ENCODE results near the gene PGLYRP1. TPM values are rescaled to one million over a fixed set of nuclear protein-coding genes. Genes with fewer than 3 reads are reported as not detected.
A peak's percentile ranks its signal among the peaks of the same experiment; 100 is the strongest.

The PGLYRP1 gene
- total RNA-seq, 1 donor from 2014 or later: not detected

GRCh38 chr19:45990113-45990728 is 32.6 kb downstream of the PGLYRP1 start:
- Histone ChIP-seq H3K27me3 (peaks cover 4% of the 10 kb centered on the region), H3K36me3 (no peaks in the 10 kb centered on the region), H3K4me3 (no peak overlapping the region), H3K79me2 (ENCODE audit: low read depth) (no peaks in the 10 kb centered on the region), H3K9me3 (ENCODE audit: low read depth) (no peaks in the 10 kb centered on the region), H2AFZ (replicated peaks) (no peak overlapping the region), H3K4me1 (no peaks in the 10 kb centered on the region), H3F3A (ENCODE audit: low read depth) (peaks cover 5% of the 10 kb centered on the region), H3K9ac (no peak overlapping the region), H3K27ac (no peak overlapping the region), H4K20me1 (ENCODE audit: low read depth) (no peaks in the 10 kb centered on the region), H3K4me2 (no peak overlapping the region)
- no peaks in the 10 kb centered on the region for H3K36me3 Mint-ChIP-seq
- H3K4me1 Mint-ChIP-seq: no peaks in the 10 kb centered on the region
- DNase-seq (ENCODE audit: low spot score): no peak
- no peaks in the 10 kb centered on the region for H3K9me3 Mint-ChIP-seq
- no peak for TF ChIP-seq EZH2 (IDR thresholded peaks at IDR 0.05)
- no peak for TF ChIP-seq EZH2phosphoT487 (IDR thresholded peaks at IDR 0.05)
- no peak for TF ChIP-seq CTCF (IDR thresholded peaks at IDR 0.05)
- peaks cover 4% of the 10 kb centered on the region for H3K27me3 Mint-ChIP-seq (ENCODE audit: insufficient read depth, low read depth)
- no peak overlapping the region for H3K4me3 Mint-ChIP-seq
- no peak overlapping the region for H3K27ac Mint-ChIP-seq

GRCh38 chr19:45985321-45985720 is 37.5 kb downstream of the PGLYRP1 start:
- H3K4me2 ChIP-seq: no peak overlapping the region
- peaks cover 22% of the 10 kb centered on the region for H3K4me1 Mint-ChIP-seq
- H3K27ac ChIP-seq: no peak overlapping the region
- no peak overlapping the region for H3K4me3 Mint-ChIP-seq
- no peaks in the 10 kb centered on the region for H3K9me3 ChIP-seq (ENCODE audit: low read depth)
- TF ChIP-seq CTCF (IDR thresholded peaks at IDR 0.05) (no peak), EZH2 (IDR thresholded peaks at IDR 0.05) (no peak), EZH2phosphoT487 (IDR thresholded peaks at IDR 0.05) (no peak)
- H3K27ac Mint-ChIP-seq: no peak overlapping the region
- H2AFZ ChIP-seq (replicated peaks): no peak overlapping the region
- DNase-seq (ENCODE audit: low spot score): no peak
- H3K79me2 ChIP-seq (ENCODE audit: low read depth): no peaks in the 10 kb centered on the region
- H3K36me3 ChIP-seq: no peaks in the 10 kb centered on the region
- H3K4me3 ChIP-seq: no peak overlapping the region
- H3K36me3 Mint-ChIP-seq: no peaks in the 10 kb centered on the region
- H4K20me1 ChIP-seq (ENCODE audit: low read depth): no peaks in the 10 kb centered on the region
- no peaks in the 10 kb centered on the region for H3K9me3 Mint-ChIP-seq
- H3K27me3 Mint-ChIP-seq (ENCODE audit: insufficient read depth, low read depth): peaks cover 14% of the 10 kb centered on the region
- H3F3A ChIP-seq (ENCODE audit: low read depth): no peaks in the 10 kb centered on the region
- peaks cover 3% of the 10 kb centered on the region for H3K27me3 ChIP-seq
- H3K4me1 ChIP-seq: no peaks in the 10 kb centered on the region
- no peak overlapping the region for H3K9ac ChIP-seq

- no peak for DNase-seq (ENCODE audit: low spot score)
- no peaks in the 10 kb centered on the region for H3K9me3 ChIP-seq (ENCODE audit: low read depth)
- H3K27me3 Mint-ChIP-seq (ENCODE audit: insufficient read depth, low read depth): peaks cover 22% of the 10 kb centered on the region
- H4K20me1 ChIP-seq (ENCODE audit: low read depth): no peaks in the 10 kb centered on the region
- H2AFZ ChIP-seq (replicated peaks): no peak overlapping the region
- H3K27me3 ChIP-seq: no peaks in the 10 kb centered on the region
- H3K4me3 Mint-ChIP-seq: peak overlapping the region; percentile 48
- H3K4me1 Mint-ChIP-seq: peaks cover 46% of the 10 kb centered on the region
- H3K36me3 ChIP-seq: no peaks in the 10 kb centered on the region
- H3K9ac ChIP-seq: no peak overlapping the region
- H3K27ac ChIP-seq: no peak overlapping the region
- no peaks in the 10 kb centered on the region for H3F3A ChIP-seq (ENCODE audit: low read depth)
- H3K4me3 ChIP-seq: no peak overlapping the region
- no peaks in the 10 kb centered on the region for H3K4me1 ChIP-seq
- no peaks in the 10 kb centered on the region for H3K9me3 Mint-ChIP-seq
- no peaks in the 10 kb centered on the region for H3K36me3 Mint-ChIP-seq
- no peaks in the 10 kb centered on the region for H3K79me2 ChIP-seq (ENCODE audit: low read depth)
- H3K27ac Mint-ChIP-seq: peak overlapping the region; percentile 93
- TF ChIP-seq CTCF (IDR thresholded peaks at IDR 0.05) (no peak), EZH2phosphoT487 (IDR thresholded peaks at IDR 0.05) (no peak), EZH2 (IDR thresholded peaks at IDR 0.05) (no peak)
- no peak overlapping the region for H3K4me2 ChIP-seq
These were observed 41.5 kb downstream of the PGLYRP1 start for GRCh38 chr19:45981350-45981749.

Measured in neural progenitor cell (in vitro differentiated cells).